GM19238 (cell line): ENCODE data around the gene LRRC8C.
"Not testable (repeated sequence)": the region's sequence is repeated elsewhere in the genome, so short reads cannot be mapped to it uniquely, and the experiment has no call there.

Experiments
- DNase-seq: peaks from one replicate; pipeline ENCODE4 v3.0.0; 2011; ENCODE audit warnings: low spot score; ENCODE audit not compliant: insufficient read length

Gene LRRC8C

DNA sequence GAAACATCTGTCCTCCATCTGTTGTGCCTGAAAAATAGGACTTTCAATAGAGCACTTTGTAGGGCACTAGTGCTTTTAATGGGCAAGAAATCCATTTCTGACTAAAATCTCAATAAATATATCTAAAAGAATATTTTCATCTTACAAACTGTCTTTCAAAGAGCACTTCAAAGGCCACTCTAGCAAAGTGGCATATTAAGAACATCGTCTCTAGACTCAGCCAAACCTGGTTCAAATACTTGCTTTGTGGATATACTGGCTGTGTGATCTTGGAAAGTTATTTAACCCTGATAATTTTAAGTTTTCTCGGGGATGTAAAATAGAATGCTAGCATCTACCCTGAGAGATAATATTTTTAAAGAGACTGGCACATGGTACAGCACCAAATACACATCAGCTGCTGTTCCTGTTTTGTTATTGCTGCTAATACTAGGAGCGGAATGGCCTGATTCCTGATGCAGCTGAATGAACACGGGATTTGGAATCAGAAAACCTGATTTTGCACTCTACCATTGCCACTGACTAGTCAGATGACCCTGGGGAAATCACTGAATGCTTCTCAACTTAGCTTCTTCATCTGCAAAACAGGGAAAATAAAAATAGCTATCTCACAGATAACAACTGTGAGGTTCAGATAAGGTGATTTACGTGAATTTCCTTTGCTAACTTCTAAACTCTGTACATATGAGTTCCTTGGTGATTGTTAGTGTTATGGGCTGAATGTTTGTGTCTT lies 25.2 kb upstream of the LRRC8C start:
- DNase-seq = no peak

DNA sequence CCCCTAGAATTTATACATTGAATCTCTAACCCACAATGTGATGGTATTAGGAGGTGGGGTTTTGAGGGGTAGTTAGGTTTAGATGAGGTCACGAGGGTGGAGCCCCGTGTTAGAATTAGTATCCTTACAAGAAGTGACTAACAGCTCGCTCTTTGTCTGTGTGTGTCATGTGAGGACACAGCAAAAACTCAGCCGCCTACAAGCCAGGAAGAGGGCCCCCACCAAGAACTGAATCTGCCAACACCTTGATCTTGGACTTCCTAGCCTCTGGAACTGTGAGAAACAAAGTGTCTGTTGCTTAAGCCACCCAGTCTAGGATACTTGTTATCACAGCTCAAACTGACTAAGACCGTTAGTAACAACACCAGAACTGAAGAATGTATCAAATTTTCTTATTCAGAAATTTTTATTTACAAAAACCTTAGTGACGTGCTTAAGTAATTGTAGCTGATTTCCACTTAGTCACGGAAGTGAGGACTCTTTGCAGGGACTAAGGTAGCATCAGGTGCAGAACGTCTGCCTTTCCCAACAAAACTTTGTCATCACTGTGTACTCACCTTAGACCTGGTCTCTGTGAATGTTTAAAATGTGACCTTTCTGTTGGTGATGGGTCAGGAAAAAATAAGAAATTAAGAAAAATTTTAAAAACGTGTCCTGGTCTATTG lies 24.5 kb upstream of the LRRC8C start:
- DNase-seq = no peak

DNA sequence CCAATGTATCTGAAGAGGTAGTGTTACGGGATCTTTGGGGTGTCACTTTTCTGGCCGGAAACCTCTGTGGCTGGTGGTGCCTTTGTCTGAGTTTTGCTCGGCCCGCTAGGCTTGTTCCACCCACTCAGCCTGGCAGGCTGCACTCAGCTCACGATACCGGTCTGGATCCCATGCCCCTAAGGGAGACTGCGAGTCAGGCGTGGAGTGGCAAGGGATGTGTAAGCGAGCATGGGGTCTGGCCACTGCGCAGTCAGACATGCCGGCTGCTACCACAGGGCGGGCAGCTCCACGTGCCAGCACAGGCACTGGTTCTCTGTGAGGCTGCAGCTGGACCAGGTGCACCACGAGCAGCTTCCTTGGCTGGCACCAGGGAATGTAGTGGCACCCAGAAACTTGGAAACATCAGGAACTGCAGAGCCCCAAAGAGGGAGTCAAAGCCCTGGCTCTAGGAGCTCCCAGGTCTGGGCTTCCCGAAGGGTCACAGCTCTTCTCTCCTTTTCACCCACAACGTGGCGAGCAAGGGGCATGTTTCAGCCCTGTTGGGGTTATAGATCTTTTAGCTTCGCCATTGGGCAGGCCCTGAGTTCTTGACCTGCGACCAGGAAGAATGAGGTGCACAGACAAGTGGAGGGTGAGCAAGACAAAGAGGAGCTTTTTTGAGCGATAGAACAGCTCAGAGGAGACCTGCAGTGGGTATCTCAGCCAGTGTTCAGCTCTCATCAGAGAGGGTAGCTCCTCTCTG lies 23.8 kb upstream of the LRRC8C start:
- DNase-seq = no peak

DNA sequence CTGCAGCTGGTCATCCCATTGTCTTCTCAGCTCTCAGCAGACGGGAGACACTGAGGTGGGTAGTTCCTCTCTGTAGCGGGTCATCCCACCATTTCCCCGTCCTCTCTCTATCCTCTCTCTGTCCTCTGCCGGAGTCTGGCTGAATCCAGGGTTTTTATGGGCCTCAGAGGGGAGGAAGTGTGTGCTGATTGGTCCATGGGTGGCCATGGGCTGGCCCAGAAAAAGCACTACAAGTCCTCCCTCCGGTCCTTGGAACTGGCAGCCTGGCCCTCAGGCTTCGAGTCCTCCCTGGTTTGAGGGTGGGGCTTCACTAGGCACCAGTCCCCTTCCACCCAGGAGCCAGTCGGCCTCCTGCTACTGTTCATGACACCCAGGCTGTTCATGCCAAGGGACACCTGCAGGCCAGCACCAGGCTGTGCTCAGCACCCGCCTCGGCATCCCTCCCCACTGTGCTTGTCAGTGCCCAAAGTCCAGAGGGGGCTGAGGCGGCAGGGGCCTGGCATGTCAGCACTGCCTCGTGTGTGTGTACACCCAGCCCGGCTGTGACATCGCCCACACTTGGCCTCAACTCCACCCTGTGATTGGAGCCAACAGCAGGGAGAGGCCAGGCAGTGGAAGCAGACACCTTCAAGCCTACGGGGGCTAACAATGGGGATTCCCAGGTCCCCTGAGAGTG lies 23.0 kb upstream of the LRRC8C start:
- no peak for DNase-seq

DNA sequence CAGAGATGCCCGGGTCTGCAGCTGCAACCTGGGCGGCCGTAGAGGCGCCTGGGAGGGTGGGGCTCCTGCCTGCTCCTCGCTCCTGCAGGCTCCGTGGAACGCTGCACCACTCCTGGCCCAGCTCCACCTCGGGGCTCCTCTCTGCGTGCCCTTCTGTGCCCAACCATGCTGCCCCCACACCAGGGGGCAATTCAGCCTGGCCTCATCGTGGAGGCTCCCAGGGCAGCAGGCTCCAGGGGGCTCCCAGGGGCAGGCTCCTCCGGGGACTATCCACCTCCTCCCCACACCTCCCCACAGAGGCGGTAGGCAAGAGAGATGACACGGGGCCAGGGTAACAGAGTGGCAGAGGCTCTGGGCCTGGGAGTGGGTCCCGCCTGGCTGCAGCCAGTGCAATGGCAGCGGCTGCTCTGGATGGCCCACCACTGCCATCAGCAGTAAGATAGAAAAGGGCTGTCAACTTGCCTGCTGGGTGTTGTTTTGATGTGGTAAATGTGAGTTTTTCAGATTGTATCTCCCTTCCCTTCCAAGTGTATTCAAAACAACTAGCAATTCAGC lies 22.4 kb upstream of the LRRC8C start:
- DNase-seq = no peak

DNA sequence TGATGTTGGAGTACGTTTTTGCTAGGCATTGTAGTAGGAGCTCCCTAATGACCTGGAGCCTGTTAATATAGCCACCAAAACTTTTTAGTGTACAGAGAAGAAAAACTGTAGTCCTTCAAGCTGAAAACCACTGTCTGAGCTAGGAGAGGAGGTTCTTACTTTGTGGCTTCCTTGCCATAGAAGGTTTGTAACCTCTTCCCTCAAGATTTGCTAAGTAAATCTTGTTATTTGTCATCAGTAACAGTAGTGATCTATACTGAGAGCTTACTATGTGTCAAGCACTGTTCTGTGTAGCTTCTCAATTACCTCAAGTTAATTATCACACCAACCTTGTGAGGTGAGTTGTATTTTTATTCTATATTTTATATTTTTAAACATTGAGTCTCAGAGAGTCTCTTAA lies 21.2 kb upstream of the LRRC8C start:
- DNase-seq = peak; percentile 47

DNA sequence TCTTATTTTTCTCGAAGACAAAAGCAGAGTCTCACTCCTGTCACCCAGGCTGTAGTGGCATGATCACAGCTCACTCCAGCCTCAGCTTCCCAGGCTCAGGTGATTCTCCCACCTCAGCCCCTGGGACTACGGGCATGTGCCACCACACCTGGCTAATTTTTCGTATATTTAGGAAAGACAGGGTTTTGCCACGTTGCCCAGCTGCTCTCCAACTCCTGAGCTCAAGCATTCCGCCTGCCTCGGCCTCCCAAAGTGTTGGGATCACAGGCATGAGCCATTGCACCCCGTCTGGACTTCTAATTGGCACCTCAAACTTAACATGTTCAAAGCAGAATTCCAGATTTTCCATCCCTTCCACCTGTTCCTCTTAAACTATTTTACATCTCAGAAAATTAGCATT lies 19.0 kb upstream of the LRRC8C start:
- DNase-seq = no peak

DNA sequence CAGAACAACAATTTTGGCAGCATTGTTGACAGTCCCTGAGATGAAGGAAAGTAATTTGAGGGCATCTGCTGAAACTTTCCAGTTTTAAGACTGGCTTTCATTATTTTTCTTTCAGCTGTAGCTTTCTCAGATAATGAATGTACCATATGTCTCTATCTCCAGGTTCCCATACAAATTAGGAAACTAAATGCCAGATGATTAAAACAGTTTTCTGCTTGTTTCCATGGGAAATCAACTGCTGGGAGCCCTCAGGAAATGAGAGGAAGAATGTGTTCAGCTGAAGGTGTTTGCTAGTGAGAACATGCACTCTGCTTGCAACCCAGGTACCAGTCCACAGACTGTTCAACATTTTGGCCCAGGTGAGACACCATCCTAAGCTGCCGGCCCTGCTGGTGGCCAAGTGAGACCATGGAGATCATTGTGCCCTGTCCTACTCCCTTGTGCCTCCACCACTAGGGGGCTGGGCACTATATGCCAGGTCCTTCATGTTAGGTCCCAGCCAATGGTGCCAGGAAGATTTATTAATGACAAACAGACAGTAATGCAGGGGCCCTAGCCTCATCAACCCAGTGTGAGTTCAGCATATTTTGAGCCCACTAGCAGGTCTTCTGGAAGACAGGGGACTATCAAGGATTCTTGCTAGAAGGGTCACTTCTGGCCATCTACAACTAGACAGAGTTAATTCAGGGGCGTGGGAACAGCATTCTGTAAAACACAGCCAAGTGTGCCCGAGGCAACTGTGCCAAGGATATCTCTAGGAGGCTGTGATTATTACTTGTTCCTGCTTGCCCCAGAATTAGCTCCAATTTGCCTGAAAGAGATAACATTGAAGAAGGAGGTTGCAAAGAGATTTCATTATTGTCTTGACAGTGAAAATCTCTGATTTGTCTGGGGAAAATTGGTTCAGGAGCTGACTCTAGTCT lies 17.0 kb upstream of the LRRC8C start:
- DNase-seq = no peak

DNA sequence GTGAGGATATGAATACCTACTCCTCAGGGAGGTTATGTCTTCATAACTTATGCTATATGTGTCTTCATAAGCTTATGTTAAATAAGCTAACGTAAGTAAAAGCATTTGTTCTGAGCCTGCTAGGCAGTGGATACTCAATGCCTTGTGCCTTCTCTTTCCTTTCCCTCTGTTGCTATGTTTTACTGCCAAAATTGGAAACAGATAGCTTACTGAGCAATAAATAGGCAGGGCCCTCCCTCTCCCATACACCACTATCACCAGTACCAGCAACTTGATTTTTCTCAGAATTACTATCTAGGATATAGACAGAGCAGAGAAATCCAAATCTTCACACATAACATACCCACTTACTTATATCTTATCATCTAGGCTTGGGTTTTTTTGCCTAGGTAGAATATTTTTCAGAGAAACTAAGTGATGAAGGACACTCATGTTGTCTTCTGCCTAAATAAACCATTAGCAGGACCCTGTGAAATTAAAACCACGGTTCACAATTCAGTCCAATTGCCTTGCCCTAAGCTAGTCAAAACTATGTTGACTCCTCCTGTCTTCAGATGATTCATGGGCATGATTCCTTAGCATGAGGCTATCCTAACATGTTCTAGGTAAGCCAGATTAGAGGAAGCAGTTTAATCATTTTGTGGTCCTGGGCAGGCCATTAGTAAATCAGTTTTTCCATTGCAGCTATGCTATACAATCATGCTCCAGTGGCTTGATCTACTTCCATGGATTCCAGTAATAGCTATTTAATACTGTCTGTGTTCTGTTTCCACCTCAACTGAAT lies 15.9 kb upstream of the LRRC8C start:
- no peak for DNase-seq

DNA sequence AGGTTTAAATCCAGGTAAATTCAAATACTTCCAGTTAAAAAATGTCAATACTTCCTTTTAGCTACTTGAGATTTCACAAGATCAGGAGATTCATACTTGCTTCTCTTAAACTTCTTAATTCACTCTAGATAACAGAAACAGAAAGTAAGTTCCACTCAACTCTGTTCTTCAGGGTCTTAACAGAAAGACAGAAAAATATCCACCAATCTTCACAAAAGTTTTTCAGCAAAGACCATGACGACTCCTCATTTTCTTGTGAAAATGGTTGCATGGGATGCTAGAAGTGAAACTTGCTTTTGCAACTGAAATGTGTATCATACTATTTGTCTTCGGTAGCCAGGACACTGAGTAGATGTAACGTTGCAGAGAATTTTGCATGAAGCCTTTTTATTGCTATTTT lies 12.3 kb upstream of the LRRC8C start:
- no peak for DNase-seq

DNA sequence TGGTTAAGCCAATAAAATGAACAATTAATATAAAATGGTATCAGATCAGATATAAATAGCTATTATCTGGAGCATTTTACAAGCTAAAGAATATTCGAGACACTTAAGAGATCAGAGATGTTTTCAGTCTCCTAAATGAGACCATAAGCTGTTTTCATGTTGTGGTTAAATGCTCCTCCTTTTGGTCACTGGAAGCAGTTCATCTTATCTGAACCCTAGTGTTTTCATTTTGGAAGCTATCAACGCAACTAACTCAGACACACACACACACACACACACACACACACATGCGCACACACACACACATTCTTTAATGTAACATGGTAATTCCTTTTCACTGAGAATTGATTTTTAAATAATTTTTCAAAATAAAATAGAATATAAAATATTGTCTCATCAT lies 10.0 kb upstream of the LRRC8C start:
- no peak for DNase-seq

DNA sequence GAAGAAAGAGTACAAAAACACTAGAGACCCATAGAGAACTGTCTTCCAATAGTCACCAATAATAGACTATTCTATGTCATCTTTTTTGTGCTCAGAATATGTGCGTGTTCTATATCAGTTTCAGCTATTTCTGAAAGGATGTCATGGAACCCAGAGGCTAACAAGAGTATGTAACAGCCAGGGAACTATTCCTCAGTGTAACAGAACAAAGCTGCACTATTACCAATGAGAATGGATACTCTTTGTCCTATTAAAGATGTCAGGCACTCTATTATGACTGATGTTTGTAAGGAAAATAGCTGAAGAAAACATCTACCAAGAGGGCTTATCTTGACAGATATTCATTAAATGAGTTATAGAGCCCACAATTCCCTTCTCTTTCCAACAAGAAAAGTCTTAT lies 8.6 kb upstream of the LRRC8C start:
- DNase-seq = no peak

DNA sequence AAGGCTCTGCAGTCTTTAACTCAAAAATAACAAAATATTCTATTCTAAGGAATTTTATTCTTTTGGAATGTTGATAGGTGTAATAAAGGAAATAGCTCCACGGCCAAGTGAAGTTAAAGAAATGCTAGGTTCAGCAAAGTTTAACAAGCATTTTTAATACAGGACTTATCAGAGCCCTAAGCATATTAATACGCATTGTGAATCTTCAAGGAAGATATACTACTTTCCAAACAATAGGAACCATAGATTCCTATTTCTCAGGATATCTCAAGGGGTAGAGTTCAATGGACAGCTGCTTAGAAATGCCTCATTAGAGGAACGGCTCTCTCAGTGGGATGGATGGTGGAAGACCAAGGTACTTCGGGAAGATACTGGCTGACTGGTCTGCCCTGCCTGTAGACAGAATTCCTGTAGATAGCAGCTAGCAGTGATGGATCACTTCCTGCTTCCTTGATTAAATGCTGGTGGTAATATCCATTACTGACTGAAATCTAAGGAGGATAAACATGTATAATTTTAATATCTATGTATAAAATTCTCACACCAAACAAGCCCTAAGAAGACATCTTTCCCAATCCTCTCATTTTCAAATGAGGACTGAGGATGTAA lies 8.1 kb upstream of the LRRC8C start:
- no peak for DNase-seq

DNA sequence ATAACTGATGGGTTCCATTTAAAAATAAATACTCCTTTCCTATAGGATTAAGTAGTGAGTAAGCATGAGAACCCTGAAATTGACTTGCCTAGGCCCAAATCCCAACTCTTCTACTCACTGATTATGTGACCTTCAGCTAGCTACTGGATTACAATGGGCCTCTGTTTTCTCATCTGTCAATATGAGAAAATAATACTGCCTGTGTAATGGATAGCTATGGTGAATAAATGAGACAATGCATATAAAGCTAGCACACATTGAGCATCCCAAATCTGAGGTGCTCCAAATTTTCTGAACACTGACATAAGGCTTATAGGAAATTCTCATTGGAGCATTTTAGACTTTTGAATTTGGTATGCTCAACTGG lies 5.3 kb upstream of the LRRC8C start:
- no peak for DNase-seq

DNA sequence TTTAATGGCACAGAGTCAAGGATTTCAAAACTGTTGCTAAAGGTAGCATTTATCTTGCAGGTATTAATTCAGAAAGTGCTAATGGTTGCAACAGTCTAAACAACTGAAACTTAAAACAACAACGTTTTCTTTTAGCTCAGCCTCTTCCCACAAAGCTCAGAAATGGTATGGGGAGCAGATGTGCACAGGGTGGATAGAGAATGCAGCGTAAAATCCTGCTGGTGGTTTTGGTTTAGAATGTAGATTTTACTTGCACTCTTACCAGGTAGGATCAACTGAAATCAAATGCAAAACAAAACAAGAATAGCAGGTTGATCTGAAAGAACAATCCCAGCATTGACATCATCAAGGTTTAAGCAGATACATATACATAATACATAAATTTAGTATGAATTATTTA lies 3.8 kb upstream of the LRRC8C start:
- DNase-seq = no peak

DNA sequence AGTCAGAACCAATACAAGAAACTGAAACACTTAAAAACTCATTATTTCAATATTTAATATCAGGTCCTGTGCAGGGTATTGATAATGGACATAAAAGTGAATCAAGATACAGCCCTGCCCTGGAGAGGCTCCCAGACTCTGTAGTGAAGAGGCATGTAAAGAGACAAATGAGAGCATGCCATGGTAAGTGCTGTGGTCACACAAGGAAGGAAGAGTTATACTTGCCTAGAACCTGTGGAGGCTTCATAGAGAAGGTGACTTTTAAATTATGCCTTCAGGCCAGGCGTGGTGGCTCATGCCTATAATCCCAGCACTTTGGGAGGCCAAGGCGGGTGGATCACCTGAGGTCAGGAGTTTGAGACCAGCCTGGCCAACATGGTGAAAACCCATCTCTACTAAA lies 3.3 kb upstream of the LRRC8C start:
- DNase-seq = not testable (repeated sequence)

DNA sequence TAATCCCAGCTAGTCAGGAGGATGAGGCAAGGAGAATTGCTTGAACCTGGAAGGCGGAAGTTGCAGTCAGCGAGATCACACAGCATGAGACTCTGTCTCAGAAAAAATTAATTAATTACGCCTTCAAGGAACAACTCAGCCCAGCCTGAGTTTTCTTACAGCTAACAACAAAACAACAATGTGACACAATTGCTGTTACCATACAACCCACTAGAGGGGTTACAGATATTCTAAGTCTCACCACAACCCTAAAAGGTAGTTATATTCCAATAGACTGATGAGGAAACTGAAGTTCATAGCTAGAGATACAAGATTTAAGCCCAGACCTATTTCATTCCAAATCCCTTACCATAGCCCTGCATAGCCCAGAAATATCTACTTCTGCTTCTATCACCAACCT lies 2.9 kb upstream of the LRRC8C start:
- DNase-seq = no peak

DNA sequence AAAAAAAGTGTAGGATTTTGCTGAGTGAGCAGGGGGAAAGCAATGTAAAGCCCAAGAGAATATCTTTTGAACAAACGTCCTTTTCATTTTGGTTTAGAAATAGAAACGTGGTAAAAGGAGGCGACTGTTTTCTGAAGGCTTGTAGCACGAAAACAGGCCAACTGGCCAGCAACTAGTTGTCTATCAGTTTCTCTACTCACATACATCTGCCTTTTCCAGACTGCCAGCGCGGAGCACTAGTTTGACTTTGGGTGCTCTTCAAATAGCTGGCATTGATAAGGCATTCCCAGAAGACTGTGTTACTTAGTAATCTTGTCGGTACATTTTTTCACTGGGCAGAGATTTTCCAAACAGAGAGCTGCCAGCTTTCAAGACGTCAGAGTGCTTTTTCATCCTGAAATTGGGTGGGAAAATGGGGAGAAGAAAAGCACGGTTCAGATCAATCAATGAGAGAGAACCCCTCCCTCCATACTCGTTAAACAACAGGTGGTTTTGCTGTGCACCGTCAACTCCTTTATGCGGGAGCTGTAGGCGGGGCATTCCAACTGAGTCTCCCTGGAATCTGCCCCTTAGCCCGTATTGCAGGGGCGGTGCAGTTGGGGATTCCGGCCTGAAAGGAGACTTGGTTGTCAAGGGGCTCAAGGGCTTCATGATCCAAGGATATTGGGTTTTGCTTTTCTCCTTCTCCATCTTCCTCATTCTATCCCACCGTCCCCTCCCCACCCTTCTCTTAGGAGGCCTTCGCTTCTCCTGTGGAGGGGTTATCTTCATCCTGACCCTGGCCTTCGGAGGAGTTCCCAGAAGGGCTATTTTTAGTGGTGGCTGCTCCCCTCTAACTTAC lies 884 bp upstream of the LRRC8C start:
- no peak for DNase-seq
